Pancreas (tissue), 10 donors: ENCODE data around the gene DTX3. TPM values are rescaled to one million over a fixed set of nuclear protein-coding genes. Genes with fewer than 3 reads are reported as not detected.

ENCODE experiments used
- ATAC-seq, 4 donors: fragments of 200-7000 bp; cut with Tn5 transposase; one replicate each; pipeline versions ENCODE4 v1.8.0 to v1.9.1; 2020; ENCODE audit warnings: mild to moderate bottlenecking in 4 of 4, moderate library complexity in 4 of 4
- DNase-seq, 6 donors: peaks; one replicate each; pipeline ENCODE4 v3.0.0-alpha.2; 2020
- FAIRE-seq: peaks from 2 replicates; lab custom pipeline; 2012; peaks lifted over from hg19 to GRCh38; lab: Jason Lieb, UNC
- H3K27ac ChIP-seq, 4 donors: fragments of 200-600 bp; sonication (generic); 1 replicate in 3 of 4; 2 replicates in 1 of 4; pipeline versions ENCODE4 v1.5.0 to v1.8.0; 2020
- H3K27me3 ChIP-seq, 4 donors: fragments of 200-600 bp; one replicate each; pipeline ENCODE4 v1.8.0; 2021
- H3K36me3 ChIP-seq, 3 donors: fragments of 200-600 bp; sonication (generic) in 1 of 3; one replicate each; pipeline versions ENCODE4 v1.5.0 to v1.8.0; 2020 to 2021
- H3K4me1 ChIP-seq, 3 donors: fragments of 200-600 bp; one replicate each; pipeline ENCODE4 v1.8.0; 2021
- H3K4me3 ChIP-seq, 4 donors: fragments of 200-600 bp; sonication (generic) in 2 of 4; one replicate each; pipeline versions ENCODE4 v1.5.0 to v1.8.0; 2020 to 2021
- H3K9me3 ChIP-seq, 4 donors: fragments of 200-600 bp; one replicate each; pipeline ENCODE4 v1.8.0; 2021
- WGBS, 2 donors: extraction: QIAGEN DNeasy Blood & Tissue Kit; methylation state at CpG; one replicate each; pipeline ENCODE4 v1.1.7; 2013; 5-methylcytosine and 5-hydroxymethylcytosine counted together
- intact Hi-C, 3 donors: fragments of 100-400 bp; cut with DNase I; formaldehyde crosslinking; loops; one replicate each; pipeline versions ENCODE4 v1.11.1 to v1.14.2; 2022
- polyA plus RNA-seq, 2 donors: library from polyadenylated mRNA; stranded (reverse); fragments of 200-250 nt; gene quantifications; one replicate each; pipeline ENCODE4 v1.2.3, GENCODE V29; 2013
- total RNA-seq, 6 donors: library from RNA; stranded (reverse); fragmentation: NEBNext Ultra II Directional in 4 of 6; extraction: Animal tissue kit (Norgen Biotek cat#: 25700) in 4 of 6; gene quantifications; one replicate each; pipeline versions ENCODE4 v1.2.1 to v1.2.4, GENCODE V29; 2021 to 2023
- TF ChIP-seq, protein P1 (sequence below), 4 donors: fragments of 200-600 bp; sonication (generic) in 3 of 4; IDR thresholded peaks; one replicate each; pipeline versions ENCODE4 v1.5.0 to v1.8.0; 2021; ENCODE audit warnings: antibody characterized with exemption in 4 of 4
- donor health status: healthy with polysubstance abuse.
- donor health status: DM: no; HTN: no; CAD: no; lungs with moderate emphysema.
- donor health status: DM: no; HTN: no; CAD: no.
- donor health status: control.
- donor health status: control.
- donor health status: Bipolar disorder and iron deficiency.
- donor health status: DM: yes; HTN: yes; CAD: no.
- donor health status: DM: no; HTN: no; CAD: no.
- donor health status: DM: no; HTN: no; CAD: no.
- donor health status: DM: yes; HTN: yes; CAD: no.

Gene DTX3
- total and polyA plus RNA-seq, 8 donors, result 9.0 to 71.7 (median 13.5) TPM

DNA sequence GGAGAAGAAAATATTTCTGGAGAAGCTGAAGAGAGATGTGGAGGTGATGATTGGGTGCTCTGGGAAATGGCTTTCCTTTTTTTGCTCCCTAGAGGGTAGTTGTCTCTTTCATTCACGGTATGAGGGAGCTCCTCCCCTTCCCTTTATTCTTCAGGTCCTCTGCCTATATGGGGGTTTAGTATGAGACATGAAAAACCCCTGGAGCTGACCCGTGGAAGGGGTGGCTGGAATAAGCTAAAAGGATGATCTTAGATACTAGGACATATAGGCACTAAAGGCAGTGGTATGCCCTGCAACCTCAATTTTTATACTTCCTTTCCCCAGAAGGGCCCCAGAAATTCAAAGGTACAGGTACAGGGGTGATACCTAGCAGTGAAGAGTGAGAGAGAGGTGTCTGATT is 4.2 kb upstream of the DTX3 start:
- no peak for ATAC-seq
- Histone ChIP-seq H3K27ac (no peak overlapping the region), H3K4me3 (no peak overlapping the region), H3K4me1 (peaks cover 0 to 8% (median 7%) of the 10 kb centered on the region in 3 donors), H3K27me3 (no peaks in the 10 kb centered on the region), H3K9me3 (no peaks in the 10 kb centered on the region), H3K36me3 (no peaks in the 10 kb centered on the region)
- DNase-seq, result no peak
- intact Hi-C loops, result no loop called here
- TF ChIP-seq, protein P1, sequence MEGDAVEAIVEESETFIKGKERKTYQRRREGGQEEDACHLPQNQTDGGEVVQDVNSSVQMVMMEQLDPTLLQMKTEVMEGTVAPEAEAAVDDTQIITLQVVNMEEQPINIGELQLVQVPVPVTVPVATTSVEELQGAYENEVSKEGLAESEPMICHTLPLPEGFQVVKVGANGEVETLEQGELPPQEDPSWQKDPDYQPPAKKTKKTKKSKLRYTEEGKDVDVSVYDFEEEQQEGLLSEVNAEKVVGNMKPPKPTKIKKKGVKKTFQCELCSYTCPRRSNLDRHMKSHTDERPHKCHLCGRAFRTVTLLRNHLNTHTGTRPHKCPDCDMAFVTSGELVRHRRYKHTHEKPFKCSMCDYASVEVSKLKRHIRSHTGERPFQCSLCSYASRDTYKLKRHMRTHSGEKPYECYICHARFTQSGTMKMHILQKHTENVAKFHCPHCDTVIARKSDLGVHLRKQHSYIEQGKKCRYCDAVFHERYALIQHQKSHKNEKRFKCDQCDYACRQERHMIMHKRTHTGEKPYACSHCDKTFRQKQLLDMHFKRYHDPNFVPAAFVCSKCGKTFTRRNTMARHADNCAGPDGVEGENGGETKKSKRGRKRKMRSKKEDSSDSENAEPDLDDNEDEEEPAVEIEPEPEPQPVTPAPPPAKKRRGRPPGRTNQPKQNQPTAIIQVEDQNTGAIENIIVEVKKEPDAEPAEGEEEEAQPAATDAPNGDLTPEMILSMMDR (IDR thresholded peaks at IDR 0.05), result no peak
- no peak for FAIRE-seq
- WGBS, 2 donors, result 74 to 85% methylated on average over 2 of the region's 2 CpGs

DNA sequence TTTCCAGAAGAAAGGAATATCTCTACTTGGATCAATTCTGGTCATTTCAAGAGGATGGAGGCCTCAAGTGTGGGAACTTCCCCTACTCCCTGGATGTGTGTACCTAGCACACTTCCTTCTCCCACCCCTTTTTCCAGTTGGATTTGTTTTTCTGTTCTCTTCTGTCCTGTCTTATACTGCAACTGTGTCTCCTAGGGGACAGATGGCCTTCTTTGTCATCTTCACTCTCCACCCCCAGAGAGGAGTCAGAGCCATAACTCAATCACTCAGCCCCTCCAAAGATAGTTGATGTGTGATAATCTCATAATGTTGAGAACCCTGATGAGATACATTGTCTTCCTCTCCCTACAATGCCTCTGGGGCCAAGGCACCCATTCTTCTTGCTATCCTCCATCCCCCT is 2.1 kb upstream of the DTX3 start:
- Histone ChIP-seq H3K4me3 (no peak overlapping the region), H3K9me3 (no peaks in the 10 kb centered on the region), H3K36me3 (no peaks in the 10 kb centered on the region), H3K27ac (no peak overlapping the region), H3K4me1 (peaks cover 0 to 8% (median 7%) of the 10 kb centered on the region in 3 donors), H3K27me3 (no peaks in the 10 kb centered on the region)
- ATAC-seq (no peak), FAIRE-seq (no peak), DNase-seq (no peak)
- intact Hi-C loops, result no loop called here
- TF ChIP-seq, protein P1 (IDR thresholded peaks at IDR 0.05), result no peak

DNA sequence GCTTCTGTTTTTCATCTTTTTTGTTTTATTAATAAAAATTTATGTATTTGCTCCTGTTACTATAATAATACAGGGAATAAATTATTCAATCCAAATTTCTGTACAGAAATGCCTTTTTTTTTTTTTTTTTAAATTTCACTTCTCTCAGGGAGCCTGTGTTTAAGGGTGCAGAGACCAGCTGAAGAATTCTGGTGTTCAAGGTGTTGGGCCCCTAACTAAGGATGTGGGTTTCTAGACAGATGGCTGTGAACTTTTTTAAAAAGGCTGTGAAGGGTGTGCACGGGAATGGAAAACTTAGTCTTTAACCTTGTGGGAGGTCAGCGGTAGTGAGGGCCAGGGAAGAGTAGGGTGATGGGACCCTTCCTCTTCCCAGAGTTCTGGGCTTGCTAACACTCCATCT is 1.3 kb upstream of the DTX3 start:
- H3K27me3 ChIP-seq, result no peaks in the 10 kb centered on the region
- intact Hi-C loops, result no loop called here
- no peaks in the 10 kb centered on the region for H3K36me3 ChIP-seq
- peaks cover 0 to 8% (median 7%) of the 10 kb centered on the region in 3 donors for H3K4me1 ChIP-seq
- TF ChIP-seq, protein P1 (IDR thresholded peaks at IDR 0.05), result no peak
- H3K4me3 ChIP-seq, result no peak overlapping the region
- WGBS, 2 donors, result 74 to 95% methylated on average over 2 of the region's 2 CpGs
- no peaks in the 10 kb centered on the region for H3K9me3 ChIP-seq
- no peak for ATAC-seq
- no peak for FAIRE-seq
- no peak for DNase-seq
- H3K27ac ChIP-seq, result peak overlapping the region in 1 of 4 donors; percentile 66

DNA sequence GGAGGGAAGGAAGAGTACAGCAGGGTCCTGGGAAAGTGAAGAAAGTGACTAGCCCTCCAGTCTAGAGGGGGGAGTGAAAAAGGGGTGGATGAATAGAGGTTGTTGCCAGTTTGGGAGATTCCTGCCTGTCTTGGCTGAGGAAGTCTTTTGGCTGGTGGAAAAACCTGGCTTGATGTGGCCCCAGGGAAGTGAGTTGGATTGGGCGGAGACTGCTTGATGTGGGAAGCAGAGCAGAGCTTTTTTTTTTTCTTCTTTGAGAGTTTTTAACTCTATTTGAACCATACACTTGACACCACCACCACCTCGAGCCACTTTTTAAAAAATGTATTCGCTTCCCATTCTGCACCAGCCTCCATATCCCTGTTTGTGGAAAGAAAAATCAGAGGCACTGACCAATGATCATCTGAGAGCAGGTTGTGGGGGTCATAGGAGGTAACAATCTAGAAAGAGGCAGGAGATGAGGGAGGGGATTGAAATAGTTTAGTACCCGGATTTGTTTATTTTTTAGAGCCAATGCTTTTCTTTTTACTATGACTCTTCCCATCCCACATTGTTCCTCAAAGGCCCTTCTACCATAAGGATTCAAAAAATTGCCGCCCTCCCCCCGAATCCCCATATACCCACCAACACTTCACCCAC is 690 bp upstream of the DTX3 start:
- H3K4me1 ChIP-seq, result peaks cover 0 to 8% (median 7%) of the 10 kb centered on the region in 3 donors
- FAIRE-seq (no peak), DNase-seq (peak in 1 of 6 donors; percentile 48), ATAC-seq (peak; percentile 63 to 82 (median 72))
- 21 to 23% methylated on average over 6 of the region's 6 CpGs for WGBS, 2 donors
- TF ChIP-seq, protein P1 (IDR thresholded peaks at IDR 0.05), result no peak
- H3K27ac ChIP-seq, result peak overlapping the region; percentile 53 to 68 (median 66)
- no peaks in the 10 kb centered on the region for H3K27me3 ChIP-seq
- intact Hi-C loops, result no loop called here
- peak overlapping the region; percentile 38 to 73 (median 64) for H3K4me3 ChIP-seq
- H3K36me3 ChIP-seq, result no peaks in the 10 kb centered on the region
- no peaks in the 10 kb centered on the region for H3K9me3 ChIP-seq
